ENCODE results near the gene C6orf58. TPM values are rescaled to one million over a fixed set of nuclear protein-coding genes. Genes with fewer than 3 reads are reported as not detected.

The C6orf58 gene
- total and polyA plus RNA-seq, 10 of the 15 experiments (the other 5 are each of a cell fraction or from before 2014, with no cell fraction given): 0.06 to 0.43 (median 0.12) TPM; not detected in 2

GRCh38 chr6:127566651-127567050 lies 10.3 kb upstream of the C6orf58 start:
- no peaks in the 10 kb centered on the region for H3K36me3 ChIP-seq (ENCODE audit: control insufficient read depth in 2 of 2, insufficient read depth in 2 of 2, low read length in 1 of 2)
- H3K4me3 ChIP-seq: no peak overlapping the region
- in situ Hi-C loops (cut with MboI): no loop called here
- intact Hi-C loops (cut with micrococcal nuclease; ENCODE audit: unreplicated experiment): no loop called here
- no peaks in the 10 kb centered on the region for H3K79me2 ChIP-seq (ENCODE audit: control insufficient read depth, insufficient read depth, low read length)
- TF ChIP-seq IRF3 (IDR thresholded peaks at IDR 0.05) (no peak), TAF1 (IDR thresholded peaks at IDR 0.05; ENCODE audit: borderline replicate concordance, low read depth, low read length) (no peak), CREM (IDR thresholded peaks at IDR 0.05; ENCODE audit: low read depth) (no peak), USF1 (IDR thresholded peaks at IDR 0.05; ENCODE audit: borderline replicate concordance, extremely low read length, insufficient read depth, low read depth, low read length) (no peak), MLLT1 (IDR thresholded peaks at IDR 0.05) (no peak), RFX5 (IDR thresholded peaks at IDR 0.05; ENCODE audit: low read depth, low read length) (no peak), RELB (IDR thresholded peaks at IDR 0.05; ENCODE audit: low read depth) (no peak), HSF1 (IDR thresholded peaks at IDR 0.05; ENCODE audit: low read depth, low read length) (no peak), SP1 (IDR thresholded peaks at IDR 0.05; ENCODE audit: low read depth, low read length) (no peak), MTA3 (IDR thresholded peaks at IDR 0.05; ENCODE audit: borderline replicate concordance, low read length) (no peak), SREBF1 (IDR thresholded peaks at IDR 0.05; ENCODE audit: low read length) (no peak), ZSCAN29 (IDR thresholded peaks at IDR 0.05) (no peak), PBX3 (IDR thresholded peaks at IDR 0.05; ENCODE audit: insufficient replicate concordance, low read depth, low read length) (no peak)
- no peaks in the 10 kb centered on the region; the same call in 2 of the 3 replicates for H3K9me3 ChIP-seq (replicated peaks; ENCODE audit: control insufficient read depth, insufficient read depth, low read length)
- RAD21 ChIA-PET (ENCODE audit: unreplicated experiment): no interaction called here
- DNase-seq (ENCODE audit: low read depth, low spot score) (no peak), ATAC-seq (no peak), FAIRE-seq (no peak)
- H3K27ac ChIP-seq (ENCODE audit: control insufficient read depth, insufficient read depth): no peak overlapping the region
- no peaks in the 10 kb centered on the region for H3K4me1 ChIP-seq (ENCODE audit: control insufficient read depth, insufficient read depth, low read length)
- no peak overlapping the region for H2AFZ ChIP-seq (ENCODE audit: control insufficient read depth, low read depth, low read length)
- H3K4me2 ChIP-seq (ENCODE audit: control insufficient read depth, insufficient read depth): no peak overlapping the region
- CTCF ChIA-PET: interaction anchor here (1.8 to 1.9 kb wide), 2 partner anchors 12 to 50 kb away, joined by 4 read pairs; no protein-coding TSS in a partner anchor
- no peak overlapping the region for H3K9ac ChIP-seq (ENCODE audit: control insufficient read depth, insufficient read depth, low read length)
- POLR2A ChIA-PET: no interaction called here
- no peaks in the 10 kb centered on the region for H4K20me1 ChIP-seq (ENCODE audit: control insufficient read depth, insufficient read depth)
- no TSS peak for BruUV-seq (replicated peaks)
- H3K27me3 ChIP-seq (replicated peaks in 1 of 2; ENCODE audit: control insufficient read depth in 2 of 2, insufficient read depth in 2 of 2, low read length in 1 of 2): no peaks in the 10 kb centered on the region
- SMC1A ChIA-PET (ENCODE audit: uncharacterized antibody, unreplicated experiment): interaction anchor here (1.0 kb wide), 1 partner anchor 50 kb away, joined by 3 read pairs; no protein-coding TSS in a partner anchor
